Measurements from ENCODE around the gene ZNF263.

GRCh38 chr16:3306078-3306477, 22.8 kb downstream of the ZNF263 start:
- TF ChIP-seq CTCF (IDR thresholded peaks at IDR 0.05; ENCODE audit: insufficient read depth, low read length, poor library complexity, severe bottlenecking) = no peak
- no peak for TF ChIP-seq EZH2phosphoT487 (conservative IDR thresholded peaks at IDR 0.05; ENCODE audit: low read length)
